GM23248 (cell line): ENCODE measurements around the gene ARHGEF25. TPM values are rescaled to one million over a fixed set of nuclear protein-coding genes. Genes with fewer than 3 reads are reported as not detected.
A peak's percentile ranks its signal among the peaks of the same experiment; 100 is the strongest.

ENCODE experiments used
- DNase-seq: peaks from one replicate; pipeline ENCODE4 v3.0.0-alpha.2; 2015
- H2AFZ ChIP-seq: fragments of 200-600 bp; sonication (generic); 2 replicates; pipeline ENCODE4 v1.6.1; 2016; ENCODE audit warnings: antibody characterized with exemption
- H3F3A ChIP-seq: fragments of 200-600 bp; sonication (generic); 2 replicates; pipeline ENCODE4 v1.6.1; 2016; ENCODE audit warnings: mild to moderate bottlenecking, antibody characterized with exemption, mixed run types; ENCODE audit not compliant: insufficient read depth
- H3K27ac ChIP-seq: fragments of 200-600 bp; sonication (generic); 2 replicates; pipeline ENCODE4 v1.5.1; 2016; ENCODE audit warnings: mild to moderate bottlenecking
- H3K27me3 ChIP-seq: fragments of 200-600 bp; sonication (generic); replicated peaks from 2 replicates; pipeline ENCODE4 v1.6.1; 2016; ENCODE audit warnings: mild to moderate bottlenecking; ENCODE audit not compliant: insufficient read depth
- H3K36me3 ChIP-seq: fragments of 200-600 bp; sonication (generic); 2 replicates; pipeline ENCODE4 v1.6.1; 2016; ENCODE audit warnings: low read depth, mild to moderate bottlenecking
- H3K4me1 ChIP-seq: fragments of 200-600 bp; sonication (generic); 2 replicates; pipeline ENCODE4 v1.6.1; 2016; ENCODE audit warnings: mild to moderate bottlenecking; ENCODE audit not compliant: insufficient read depth
- H3K4me2 ChIP-seq: fragments of 200-600 bp; sonication (generic); one replicate; pipeline ENCODE4 v1.6.1; 2016; ENCODE audit warnings: mild to moderate bottlenecking; ENCODE audit not compliant: unreplicated experiment
- H3K4me3 ChIP-seq: fragments of 200-600 bp; sonication (generic); 2 replicates; pipeline ENCODE4 v1.5.1; 2016; ENCODE audit warnings: mild to moderate bottlenecking
- H3K79me2 ChIP-seq: fragments of 200-600 bp; sonication (generic); 2 replicates; pipeline ENCODE4 v1.6.1; 2016; ENCODE audit warnings: mild to moderate bottlenecking; ENCODE audit not compliant: insufficient read depth
- H3K9ac ChIP-seq: fragments of 200-600 bp; sonication (generic); 2 replicates; pipeline ENCODE4 v1.6.1; 2016; ENCODE audit warnings: mild to moderate bottlenecking
- H3K9me2 ChIP-seq: fragments of 200-600 bp; sonication (generic); 2 replicates; pipeline ENCODE4 v1.6.1; 2016; ENCODE audit warnings: mixed run types, mild to moderate bottlenecking, moderate library complexity; ENCODE audit not compliant: insufficient read depth
- H3K9me3 ChIP-seq: fragments of 200-600 bp; sonication (generic); one replicate; pipeline ENCODE4 v1.6.1; 2017; ENCODE audit warnings: low read depth
- H4K20me1 ChIP-seq: fragments of 200-600 bp; sonication (generic); 2 replicates; pipeline ENCODE4 v1.6.0; 2016; ENCODE audit not compliant: insufficient read depth
- EZH2 ChIP-seq: fragments of 200-600 bp; sonication (generic); IDR thresholded peaks from 2 replicates; pipeline ENCODE4 v1.6.1; 2018; ENCODE audit warnings: antibody characterized with exemption, mild to moderate bottlenecking; ENCODE audit not compliant: insufficient read depth, poor library complexity, severe bottlenecking
- EZH2phosphoT487 ChIP-seq: fragments of 200-600 bp; sonication (generic); IDR thresholded peaks from 2 replicates; pipeline ENCODE4 v1.6.1; 2018; ENCODE audit warnings: antibody characterized with exemption, moderate library complexity, mild to moderate bottlenecking, low read depth; ENCODE audit not compliant: insufficient read depth
- WGBS, 2 experiments: methylation state at CpG; one replicate each; pipeline ENCODE4 v1.1.6; 2015 to 2017; ENCODE audit warnings: low lambda C conversion rate in 2 of 2, low coverage in 1 of 2; ENCODE audit errors: missing lambda C conversion rate in 2 of 2; 5-methylcytosine and 5-hydroxymethylcytosine counted together
- in situ Hi-C: fragments of 300-500 bp; cut with MboI; formaldehyde crosslinking; loops from 2 replicates; pipeline ENCODE4 v1.15.0; 2020
- polyA plus RNA-seq: library from polyadenylated mRNA; unstranded; fragments of >200 nt; fragmentation: Nextera tagmentation; extraction: Ambion mirVana; gene quantifications from 2 replicates; pipeline ENCODE4 v1.2.1, GENCODE V29; 2016
- total RNA-seq: library from RNA; depleted of rRNA; stranded (reverse); fragments of >200 nt; shearing (Covaris generic); gene quantifications from 2 replicates; pipeline ENCODE4 v1.2.3, GENCODE V29; 2014

ARHGEF25 gene
- total and polyA plus RNA-seq, 2 experiments from 2014 or later: 0.60 to 24.2 TPM

- Histone ChIP-seq H3K36me3 (no peaks in the 10 kb centered on the region), H3K4me3 (no peak overlapping the region), H3K27ac (no peak overlapping the region), H3K79me2 (no peaks in the 10 kb centered on the region), H3K27me3 (no peaks in the 10 kb centered on the region), H3K9me3 (no peaks in the 10 kb centered on the region), H3K4me1 (peaks cover 19% of the 10 kb centered on the region), H3K9me2 (no peaks in the 10 kb centered on the region), H3F3A (peaks cover 5% of the 10 kb centered on the region; the same call in 1 of the 2 replicates), H4K20me1 (no peaks in the 10 kb centered on the region), H3K4me2 (no peak overlapping the region), H2AFZ (no peak overlapping the region), H3K9ac (no peak overlapping the region)
- in situ Hi-C loops: no loop called here
- no peak for TF ChIP-seq EZH2phosphoT487
- TF ChIP-seq EZH2: no peak
- DNase-seq: no peak
- 90 to 91% methylated on average over 10 to 11 of the region's 11 CpGs for WGBS, 2 experiments
Observed at GRCh38 chr12:57606821-57607220, 4.4 kb upstream of the ARHGEF25 start.

GRCh38 chr12:57607958-57608663 lies 3.1 kb upstream of the ARHGEF25 start:
- no peak overlapping the region for H3K4me2 ChIP-seq
- in situ Hi-C loops: no loop called here
- no peak for TF ChIP-seq EZH2phosphoT487
- no peak for TF ChIP-seq EZH2
- H3K36me3 ChIP-seq: no peaks in the 10 kb centered on the region
- H3K4me3 ChIP-seq: no peak overlapping the region
- peaks cover 5% of the 10 kb centered on the region; the same call in 1 of the 2 replicates for H3F3A ChIP-seq
- H3K9ac ChIP-seq: no peak overlapping the region
- H3K79me2 ChIP-seq: no peaks in the 10 kb centered on the region
- H3K9me3 ChIP-seq: no peaks in the 10 kb centered on the region
- no peaks in the 10 kb centered on the region for H4K20me1 ChIP-seq
- no peak for DNase-seq
- H2AFZ ChIP-seq: no peak overlapping the region
- no peak overlapping the region for H3K27ac ChIP-seq
- WGBS, 2 experiments: 88 to 89% methylated on average over 12 of the region's 12 CpGs
- no peaks in the 10 kb centered on the region for H3K9me2 ChIP-seq
- no peaks in the 10 kb centered on the region for H3K27me3 ChIP-seq
- peaks cover 25% of the 10 kb centered on the region for H3K4me1 ChIP-seq

GRCh38 chr12:57609101-57609780 lies 2.0 kb upstream of the ARHGEF25 start:
- WGBS, 2 experiments: 40 to 51% methylated on average over 18 to 19 of the region's 19 CpGs
- H3K4me3 ChIP-seq: no peak overlapping the region
- H3K27me3 ChIP-seq: no peaks in the 10 kb centered on the region
- no peaks in the 10 kb centered on the region for H3K9me2 ChIP-seq
- in situ Hi-C loops: no loop called here
- no peak overlapping the region for H3K9ac ChIP-seq
- no peaks in the 10 kb centered on the region for H3K36me3 ChIP-seq
- H3K27ac ChIP-seq: no peak overlapping the region
- H4K20me1 ChIP-seq: no peaks in the 10 kb centered on the region
- no peak for DNase-seq
- peaks cover 17% of the 10 kb centered on the region; the same call in 1 of the 2 replicates for H3K4me1 ChIP-seq
- H3K9me3 ChIP-seq: no peaks in the 10 kb centered on the region
- no peak overlapping the region for H3K4me2 ChIP-seq
- H2AFZ ChIP-seq: no peak overlapping the region
- TF ChIP-seq EZH2: no peak
- no peak for TF ChIP-seq EZH2phosphoT487
- no peaks in the 10 kb centered on the region for H3K79me2 ChIP-seq
- peaks cover 5% of the 10 kb centered on the region; the same call in 1 of the 2 replicates for H3F3A ChIP-seq

- Histone ChIP-seq H3K4me2 (peak overlapping the region; percentile 71), H3K4me3 (peak overlapping the region; percentile 79), H3K27me3 (no peaks in the 10 kb centered on the region), H3K9me2 (no peaks in the 10 kb centered on the region), H3K36me3 (no peaks in the 10 kb centered on the region), H3K4me1 (0 out of 2 replicates have a peak, but pooled peaks cover 16% of the 10 kb centered on the region), H3K9me3 (no peaks in the 10 kb centered on the region), H2AFZ (peak overlapping the region; percentile 95), H3K27ac (no peak overlapping the region), H3K79me2 (no peaks in the 10 kb centered on the region), H3K9ac (peak overlapping the region; percentile 89; the same call in 1 of the 2 replicates), H3F3A (peaks cover 5% of the 10 kb centered on the region; the same call in 1 of the 2 replicates), H4K20me1 (no peaks in the 10 kb centered on the region)
- TF ChIP-seq EZH2phosphoT487 (no peak), EZH2 (no peak)
- WGBS, 2 experiments: 13 to 16% methylated on average over 25 to 34 of the region's 34 CpGs
- no peak for DNase-seq
- in situ Hi-C loops: no loop called here
Observed at GRCh38 chr12:57609781-57610553, 1.3 kb upstream of the ARHGEF25 start.
